Measurements from ENCODE around the gene MTIF2. TPM values are rescaled to one million over a fixed set of nuclear protein-coding genes. Genes with fewer than 3 reads are reported as not detected.

The MTIF2 gene
- total RNA-seq, 1 experiment from 2014 or later = 43.9 TPM

DNA sequence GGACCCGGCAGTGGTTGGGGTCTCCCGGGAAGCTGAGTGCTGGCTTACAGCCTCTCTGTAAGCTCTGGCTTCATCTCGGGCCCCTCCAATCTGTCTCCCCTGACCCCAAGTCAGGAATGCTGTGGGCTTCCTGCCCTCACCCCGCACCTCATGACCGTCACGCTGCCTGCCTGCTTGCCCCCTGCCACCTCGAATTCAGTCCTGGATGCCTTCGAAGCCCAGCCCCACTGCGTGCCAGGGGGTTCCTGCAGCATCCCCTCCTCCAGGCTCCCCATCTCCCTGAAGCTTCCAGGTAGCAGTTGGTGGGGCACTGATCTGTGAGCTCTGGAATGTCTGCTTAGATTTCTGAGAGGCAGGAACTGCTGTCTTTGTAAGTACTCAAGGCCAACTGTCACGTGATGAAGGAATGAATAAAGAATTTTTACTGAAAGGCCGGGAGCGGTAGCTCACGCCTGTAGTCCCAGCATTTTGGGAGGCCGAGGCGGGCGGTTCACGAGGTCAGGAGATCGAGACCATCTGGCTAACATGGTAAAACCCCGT is 43.5 kb downstream of the MTIF2 start:
- Mint-ChIP-seq H3K27ac (peak overlapping the region; percentile 65), H3K4me1 (peaks cover 11% of the 10 kb centered on the region), H3K4me3 (no peak overlapping the region), H3K27me3 (ENCODE audit: low read depth) (no peaks in the 10 kb centered on the region), H3K36me3 (0 out of 2 replicates have a peak, but pooled peaks cover 2% of the 10 kb centered on the region), H3K9me3 (no peaks in the 10 kb centered on the region)
- POLR2A ChIA-PET = interaction anchor here (1.1 kb wide), 1 partner anchor 175 kb away, joined by 3 read pairs; the partner anchor contains the start of gene RTN4
- DNase-seq (ENCODE audit: low spot score) (peak; percentile 22), ATAC-seq (peak; percentile 47)
- TF ChIP-seq, protein P1, sequence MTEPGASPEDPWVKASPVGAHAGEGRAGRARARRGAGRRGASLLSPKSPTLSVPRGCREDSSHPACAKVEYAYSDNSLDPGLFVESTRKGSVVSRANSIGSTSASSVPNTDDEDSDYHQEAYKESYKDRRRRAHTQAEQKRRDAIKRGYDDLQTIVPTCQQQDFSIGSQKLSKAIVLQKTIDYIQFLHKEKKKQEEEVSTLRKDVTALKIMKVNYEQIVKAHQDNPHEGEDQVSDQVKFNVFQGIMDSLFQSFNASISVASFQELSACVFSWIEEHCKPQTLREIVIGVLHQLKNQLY (CRISPR knock-in tag; IDR thresholded peaks at IDR 0.05) = no peak
- no peak for TF ChIP-seq RORB (CRISPR knock-in tag; IDR thresholded peaks at IDR 0.05)
- TF ChIP-seq USF2 (CRISPR knock-in tag; IDR thresholded peaks at IDR 0.05) = peak; percentile 48; the same call in 1 of the 2 replicates
- no peak for TF ChIP-seq GTF2I (CRISPR knock-in tag; conservative IDR thresholded peaks at IDR 0.05)
- TF ChIP-seq ATF1 (CRISPR knock-in tag; IDR thresholded peaks at IDR 0.05) = no peak
- TF ChIP-seq ZNF138 (CRISPR knock-in tag; conservative IDR thresholded peaks at IDR 0.05) = no peak
- TF ChIP-seq KAT7 (CRISPR knock-in tag; IDR thresholded peaks at IDR 0.05; ENCODE audit: borderline replicate concordance) = no peak
- CTCF ChIA-PET = interaction anchor here (1.2 to 2.6 kb wide), 2 partner anchors 210 to 387 kb away, joined by 3 to 8 read pairs; no protein-coding TSS in a partner anchor

GRCh38 chr2:55224761-55225261 is 44.2 kb downstream of the MTIF2 start:
- no peaks in the 10 kb centered on the region for H3K27me3 Mint-ChIP-seq (ENCODE audit: low read depth)
- no peak for TF ChIP-seq ZNF263 (CRISPR knock-in tag; IDR thresholded peaks at IDR 0.05; ENCODE audit: low read depth)
- TF ChIP-seq, protein P2, sequence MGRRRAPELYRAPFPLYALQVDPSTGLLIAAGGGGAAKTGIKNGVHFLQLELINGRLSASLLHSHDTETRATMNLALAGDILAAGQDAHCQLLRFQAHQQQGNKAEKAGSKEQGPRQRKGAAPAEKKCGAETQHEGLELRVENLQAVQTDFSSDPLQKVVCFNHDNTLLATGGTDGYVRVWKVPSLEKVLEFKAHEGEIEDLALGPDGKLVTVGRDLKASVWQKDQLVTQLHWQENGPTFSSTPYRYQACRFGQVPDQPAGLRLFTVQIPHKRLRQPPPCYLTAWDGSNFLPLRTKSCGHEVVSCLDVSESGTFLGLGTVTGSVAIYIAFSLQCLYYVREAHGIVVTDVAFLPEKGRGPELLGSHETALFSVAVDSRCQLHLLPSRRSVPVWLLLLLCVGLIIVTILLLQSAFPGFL (CRISPR knock-in tag; IDR thresholded peaks at IDR 0.05; ENCODE audit: borderline replicate concordance) = no peak
- no peak for TF ChIP-seq GABPB1 (CRISPR knock-in tag; IDR thresholded peaks at IDR 0.05)
- no peak for TF ChIP-seq ESRRA (CRISPR knock-in tag; IDR thresholded peaks at IDR 0.05; ENCODE audit: borderline replicate concordance)
- no peak for TF ChIP-seq ZNF138 (CRISPR knock-in tag; conservative IDR thresholded peaks at IDR 0.05)
- no peak for TF ChIP-seq ZSCAN18 (CRISPR knock-in tag; IDR thresholded peaks at IDR 0.05)
- TF ChIP-seq, protein P3, sequence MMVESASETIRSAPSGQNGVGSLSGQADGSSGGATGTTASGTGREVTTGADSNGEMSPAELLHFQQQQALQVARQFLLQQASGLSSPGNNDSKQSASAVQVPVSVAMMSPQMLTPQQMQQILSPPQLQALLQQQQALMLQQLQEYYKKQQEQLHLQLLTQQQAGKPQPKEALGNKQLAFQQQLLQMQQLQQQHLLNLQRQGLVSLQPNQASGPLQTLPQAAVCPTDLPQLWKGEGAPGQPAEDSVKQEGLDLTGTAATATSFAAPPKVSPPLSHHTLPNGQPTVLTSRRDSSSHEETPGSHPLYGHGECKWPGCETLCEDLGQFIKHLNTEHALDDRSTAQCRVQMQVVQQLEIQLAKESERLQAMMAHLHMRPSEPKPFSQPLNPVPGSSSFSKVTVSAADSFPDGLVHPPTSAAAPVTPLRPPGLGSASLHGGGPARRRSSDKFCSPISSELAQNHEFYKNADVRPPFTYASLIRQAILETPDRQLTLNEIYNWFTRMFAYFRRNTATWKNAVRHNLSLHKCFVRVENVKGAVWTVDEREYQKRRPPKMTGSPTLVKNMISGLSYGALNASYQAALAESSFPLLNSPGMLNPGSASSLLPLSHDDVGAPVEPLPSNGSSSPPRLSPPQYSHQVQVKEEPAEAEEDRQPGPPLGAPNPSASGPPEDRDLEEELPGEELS (CRISPR knock-in tag; IDR thresholded peaks at IDR 0.05) = no peak
- no peak for TF ChIP-seq NFYB (CRISPR knock-in tag; conservative IDR thresholded peaks at IDR 0.05; ENCODE audit: low read depth)
- no peak for TF ChIP-seq ERG (CRISPR knock-in tag; IDR thresholded peaks at IDR 0.05)
- TF ChIP-seq EMX1 (CRISPR knock-in tag; IDR thresholded peaks at IDR 0.05) = no peak
- TF ChIP-seq PRRX2 (CRISPR knock-in tag; IDR thresholded peaks at IDR 0.05) = no peak
- TF ChIP-seq ZBTB43 (CRISPR knock-in tag; IDR thresholded peaks at IDR 0.05) = no peak
- no peak for TF ChIP-seq ZNF232 (CRISPR knock-in tag; IDR thresholded peaks at IDR 0.05)
- TF ChIP-seq TEAD1 (CRISPR knock-in tag; IDR thresholded peaks at IDR 0.05) = no peak
- no peak for TF ChIP-seq ZNF416 (CRISPR knock-in tag; IDR thresholded peaks at IDR 0.05)
- no peak for TF ChIP-seq CDX4 (CRISPR knock-in tag; IDR thresholded peaks at IDR 0.05; ENCODE audit: borderline replicate concordance)
- TF ChIP-seq HMGXB4 (CRISPR knock-in tag; IDR thresholded peaks at IDR 0.05) = no peak
- H3K9me3 Mint-ChIP-seq = no peaks in the 10 kb centered on the region
- no peak for DNase-seq (ENCODE audit: low spot score)
- no peak overlapping the region for H3K4me3 Mint-ChIP-seq
- H3K27ac Mint-ChIP-seq = peak overlapping the region; percentile 65; the same call in 1 of the 2 replicates
- peaks cover 8% of the 10 kb centered on the region for H3K4me1 Mint-ChIP-seq
- ATAC-seq = peak; percentile 16; the same call in 1 of the 2 replicates
- POLR2A ChIA-PET = interaction anchor here (1.1 to 1.2 kb wide), 2 partner anchors 8 to 174 kb away, joined by 3 to 6 read pairs; partner anchors contain the start of genes CLHC1, RPS27A and RTN4
- CTCF ChIA-PET = interaction anchor here (1.1 to 2.7 kb wide), 5 partner anchors 15 to 559 kb away, joined by 3 to 9 read pairs (median 7); no protein-coding TSS in a partner anchor
- H3K36me3 Mint-ChIP-seq = 0 out of 2 replicates have a peak, but pooled peaks cover 2% of the 10 kb centered on the region

Measured in WTC11 (cell line).